Sigmoid colon (tissue), 7 donors: ENCODE data around the gene CSTPP1. TPM values are rescaled to one million over a fixed set of nuclear protein-coding genes. Genes with fewer than 3 reads are reported as not detected.

Experiments used
- DNase-seq: peaks from one replicate; pipeline ENCODE4 v3.0.0-alpha.2; 2019
- H3K27ac ChIP-seq, 4 donors: fragments of 200-600 bp; sonication (generic); one replicate each; pipeline ENCODE4 v1.5.1; 2016 to 2019; ENCODE audit warnings: mild to moderate bottlenecking in 1 of 4
- H3K27me3 ChIP-seq, 3 donors: fragments of 200-600 bp; sonication (generic); one replicate each; pipeline ENCODE4 v1.5.1; 2019; ENCODE audit warnings: mild to moderate bottlenecking in 1 of 3
- H3K36me3 ChIP-seq, 4 donors: fragments of 200-600 bp; sonication (generic); one replicate each; pipeline ENCODE4 v1.5.1; 2016 to 2019
- H3K4me1 ChIP-seq, 4 donors: fragments of 200-600 bp; sonication (generic); one replicate each; pipeline ENCODE4 v1.5.1; 2017 to 2019
- H3K4me3 ChIP-seq, 4 donors: fragments of 200-600 bp; sonication (generic); one replicate each; pipeline ENCODE4 v1.5.1; 2017 to 2019; ENCODE audit warnings: mild to moderate bottlenecking in 2 of 4, moderate library complexity in 1 of 4
- H3K9me3 ChIP-seq, 4 donors: fragments of 200-600 bp in 3 of 4; sonication (generic) in 3 of 4; one replicate each; pipeline versions ENCODE4 v1.5.1 to v1.6.1; 2013 to 2019
- CTCF ChIP-seq, 4 experiments: fragments of 450-650 bp in 3 of 4; fragments of 200-600 bp in 1 of 4; IDR thresholded peaks; one replicate each; pipeline ENCODE4 v1.5.1; 2016 to 2019; ENCODE audit warnings: antibody characterized with exemption in 4 of 4, mild to moderate bottlenecking in 3 of 4, moderate library complexity in 2 of 4
- EP300 ChIP-seq, 4 donors: sonication (generic); formaldehyde crosslinking; IDR thresholded peaks; one replicate each; pipeline ENCODE4 v1.6.1; 2017; ENCODE audit warnings: antibody characterized with exemption in 4 of 4
- POLR2A ChIP-seq, 2 donors: fragments of 450-650 bp; IDR thresholded peaks; one replicate each; pipeline ENCODE4 v1.6.1; 2016; ENCODE audit warnings: antibody characterized with exemption in 2 of 2, mild to moderate bottlenecking in 2 of 2, moderate library complexity in 2 of 2
- POLR2AphosphoS5 ChIP-seq, 4 donors: sonication (generic); formaldehyde crosslinking; IDR thresholded peaks; one replicate each; pipeline ENCODE4 v1.6.1; 2017; ENCODE audit warnings: antibody characterized with exemption in 4 of 4
- WGBS, 2 donors: extraction: QIAGEN DNeasy Blood & Tissue Kit; methylation state at CpG; one replicate each; pipeline ENCODE4 v1.1.7; 2013; 5-methylcytosine and 5-hydroxymethylcytosine counted together
- intact Hi-C: fragments of 100-400 bp; cut with DNase I; formaldehyde crosslinking; loops from one replicate; pipeline ENCODE4 v1.15.1; 2023
- polyA plus RNA-seq, 3 donors: library from polyadenylated mRNA; stranded (reverse); fragments of 200-250 nt; gene quantifications; one replicate each; pipeline ENCODE4 v1.2.3, GENCODE V29; 2013
- total RNA-seq, 4 donors: library from RNA; depleted of rRNA; stranded (reverse); fragments of >200 nt; gene quantifications; one replicate each; pipeline ENCODE4 v1.1.0, GENCODE V29; 2016
- donor health status: healthy with polysubstance abuse.
- donor health status: Bipolar disorder and iron deficiency.
- donor health status: healthy.

CSTPP1 gene
- total and polyA plus RNA-seq, 7 donors = 12.9 to 29.4 (median 22.8) TPM

- H3K27me3 ChIP-seq = no peaks in the 10 kb centered on the region
- intact Hi-C loops = no loop called here
- H3K4me1 ChIP-seq = peaks cover 0 to 11% (median 8%) of the 10 kb centered on the region in 4 donors
- DNase-seq = peak; percentile 83
- H3K4me3 ChIP-seq = no peak overlapping the region
- 88 to 89% methylated on average over 10 of the region's 10 CpGs for WGBS, 2 donors
- H3K36me3 ChIP-seq = peaks cover 0 to 14% (median 5%) of the 10 kb centered on the region in 4 donors
- no peak overlapping the region for H3K27ac ChIP-seq
- no peaks in the 10 kb centered on the region for H3K9me3 ChIP-seq
- TF ChIP-seq POLR2A (IDR thresholded peaks at IDR 0.05) = no peak
- TF ChIP-seq POLR2AphosphoS5 (IDR thresholded peaks at IDR 0.05) = no peak
Measured at GRCh38 chr11:46895821-46896220, 40.7 kb upstream of the CSTPP1 start.

GRCh38 chr11:46896719-46897406, 39.7 kb upstream of the CSTPP1 start:
- Histone ChIP-seq H3K4me1 (peaks cover 0 to 11% (median 8%) of the 10 kb centered on the region in 4 donors), H3K9me3 (no peaks in the 10 kb centered on the region), H3K27ac (no peak overlapping the region), H3K27me3 (no peaks in the 10 kb centered on the region), H3K4me3 (no peak overlapping the region), H3K36me3 (peaks cover 0 to 14% (median 5%) of the 10 kb centered on the region in 4 donors)
- TF ChIP-seq EP300 (IDR thresholded peaks at IDR 0.05) (no peak), POLR2A (IDR thresholded peaks at IDR 0.05) (no peak), POLR2AphosphoS5 (IDR thresholded peaks at IDR 0.05) (no peak), CTCF (IDR thresholded peaks at IDR 0.05) (no peak)
- no peak for DNase-seq
- 87 to 95% methylated on average over 10 of the region's 10 CpGs for WGBS, 2 donors
- intact Hi-C loops = no loop called here

GRCh38 chr11:46898396-46899095, 38.0 kb upstream of the CSTPP1 start:
- intact Hi-C loops = no loop called here
- DNase-seq = no peak
- Histone ChIP-seq H3K27ac (no peak overlapping the region), H3K9me3 (no peaks in the 10 kb centered on the region), H3K4me3 (no peak overlapping the region), H3K4me1 (peaks cover 0 to 11% (median 8%) of the 10 kb centered on the region in 4 donors), H3K27me3 (no peaks in the 10 kb centered on the region), H3K36me3 (peaks cover 0 to 14% (median 5%) of the 10 kb centered on the region in 4 donors)
- TF ChIP-seq POLR2AphosphoS5 (IDR thresholded peaks at IDR 0.05) (no peak), CTCF (IDR thresholded peaks at IDR 0.05) (no peak)
- WGBS, 2 donors = 94 to 95% methylated on average over 17 of the region's 17 CpGs

GRCh38 chr11:46899501-46900025, 37.0 kb upstream of the CSTPP1 start:
- no peaks in the 10 kb centered on the region for H3K27me3 ChIP-seq
- peaks cover 0 to 11% (median 8%) of the 10 kb centered on the region in 4 donors for H3K4me1 ChIP-seq
- 95 to 97% methylated on average over 13 of the region's 13 CpGs for whole genome bisulfite sequencing, 2 donors
- DNase-seq = no peak
- TF ChIP-seq CTCF (IDR thresholded peaks at IDR 0.05) = no peak
- no peak for TF ChIP-seq POLR2A (IDR thresholded peaks at IDR 0.05)
- TF ChIP-seq EP300 (IDR thresholded peaks at IDR 0.05) = no peak
- no peak for TF ChIP-seq POLR2AphosphoS5 (IDR thresholded peaks at IDR 0.05)
- no peak overlapping the region for H3K27ac ChIP-seq
- H3K4me3 ChIP-seq = no peak overlapping the region
- H3K9me3 ChIP-seq = no peaks in the 10 kb centered on the region
- intact Hi-C loops = no loop called here
- H3K36me3 ChIP-seq = peaks cover 0 to 14% (median 3%) of the 10 kb centered on the region in 4 donors

- TF ChIP-seq CTCF (IDR thresholded peaks at IDR 0.05) (no peak), EP300 (IDR thresholded peaks at IDR 0.05) (no peak)
- no peaks in the 10 kb centered on the region for H3K27me3 ChIP-seq
- intact Hi-C loops = no loop called here
- DNase-seq = no peak
- H3K27ac ChIP-seq = no peak overlapping the region
- H3K4me3 ChIP-seq = no peak overlapping the region
- H3K4me1 ChIP-seq = peaks cover 0 to 10% (median 8%) of the 10 kb centered on the region in 4 donors
- no peaks in the 10 kb centered on the region for H3K9me3 ChIP-seq
- 94% methylated on average over 13 of the region's 13 CpGs for WGBS, 2 donors
- peaks cover 0 to 14% (median 2%) of the 10 kb centered on the region in 4 donors for H3K36me3 ChIP-seq
Measured at GRCh38 chr11:46900091-46900746, 36.3 kb upstream of the CSTPP1 start.
